ENCODE measurements around the gene RPL37. TPM values are rescaled to one million over a fixed set of nuclear protein-coding genes. Genes with fewer than 3 reads are reported as not detected.
A peak's percentile ranks its signal among the peaks of the same experiment; 100 is the strongest.
"Not testable (repeated sequence)": the region's sequence is repeated elsewhere in the genome, so short reads cannot be mapped to it uniquely, and the experiment has no call there.

The RPL37 gene
- polyA plus RNA-seq, 4 donors, result 1,027 to 2,589 (median 1,856) TPM

GRCh38 chr5:40797273-40798011 is 37.6 kb downstream of the RPL37 start:
- FAIRE-seq (no peak), DNase-seq (peak; percentile 66 to 86)
- Histone ChIP-seq H3K36me3 (ENCODE audit: control insufficient read depth in 3 of 3, insufficient read depth in 2 of 3, low read depth in 1 of 3, low read length in 3 of 3) (peaks cover 0 to 3% (median 0%) of the 10 kb centered on the region in 3 donors), H3K27ac (ENCODE audit: low read depth in 1 of 3, low read length in 2 of 3) (peak overlapping the region; percentile 38 to 99 (median 98)), H3K4me1 (ENCODE audit: control insufficient read depth in 3 of 3, insufficient read depth in 2 of 3, low read depth in 1 of 3, low read length in 2 of 3) (peaks cover 2 to 6% (median 5%) of the 10 kb centered on the region in 3 donors), H3K27me3 (ENCODE audit: control insufficient read depth in 3 of 3, insufficient read depth in 3 of 3, low read length in 3 of 3) (no peaks in the 10 kb centered on the region), H3K4me3 (ENCODE audit: low read depth in 1 of 3, low read length in 3 of 3) (peak overlapping the region; percentile 84 to 99 (median 96)), H3K9me3 (ENCODE audit: control insufficient read depth in 2 of 2, insufficient read depth in 1 of 2, low read depth in 1 of 2, low read length in 1 of 2) (no peaks in the 10 kb centered on the region)
- 0 to 1% (median 0%) methylated on average over 52 to 56 of the region's 56 CpGs for WGBS, 3 donors

DNA sequence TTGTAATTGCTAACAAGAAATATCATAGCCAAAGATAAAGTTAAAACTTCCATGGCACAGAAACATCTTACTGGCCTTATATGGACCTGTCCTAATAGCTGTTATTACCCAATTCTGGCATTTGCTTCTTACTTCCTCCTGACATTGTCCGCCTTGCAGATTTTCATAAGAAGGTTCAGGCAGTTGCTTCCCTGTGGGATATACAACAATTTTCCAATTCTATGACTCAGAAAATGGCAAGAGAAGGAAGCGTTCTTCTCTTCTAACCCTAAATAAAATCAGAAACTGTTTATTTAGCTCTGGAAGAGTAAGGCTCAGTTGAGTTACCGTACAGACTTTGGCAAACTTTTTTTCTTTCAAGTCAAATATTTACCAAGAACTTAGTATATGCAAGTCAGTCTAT is 38.5 kb downstream of the RPL37 start:
- peak overlapping the region in 2 of 3 donors; percentile 34 to 98 for H3K27ac ChIP-seq (ENCODE audit: low read depth in 1 of 3, low read length in 2 of 3)
- 8 to 20% (median 14%) methylated on average over 3 of the region's 3 CpGs for WGBS, 3 donors
- no peaks in the 10 kb centered on the region for H3K27me3 ChIP-seq (ENCODE audit: control insufficient read depth in 3 of 3, insufficient read depth in 3 of 3, low read length in 3 of 3)
- H3K36me3 ChIP-seq (ENCODE audit: control insufficient read depth in 3 of 3, insufficient read depth in 2 of 3, low read depth in 1 of 3, low read length in 3 of 3), result peaks cover 0 to 3% (median 0%) of the 10 kb centered on the region in 3 donors
- H3K4me3 ChIP-seq (ENCODE audit: low read depth in 1 of 3, low read length in 3 of 3), result peak overlapping the region in 2 of 3 donors; percentile 84 to 96
- FAIRE-seq (no peak), DNase-seq (peak; percentile 49 to 52)
- H3K9me3 ChIP-seq (ENCODE audit: control insufficient read depth in 2 of 2, insufficient read depth in 1 of 2, low read depth in 1 of 2, low read length in 1 of 2), result no peaks in the 10 kb centered on the region
- peaks cover 2 to 9% (median 6%) of the 10 kb centered on the region in 3 donors for H3K4me1 ChIP-seq (ENCODE audit: control insufficient read depth in 3 of 3, insufficient read depth in 2 of 3, low read depth in 1 of 3, low read length in 2 of 3)

GRCh38 chr5:40794877-40795276 is 40.1 kb downstream of the RPL37 start:
- H3K4me1 ChIP-seq (ENCODE audit: control insufficient read depth in 3 of 3, insufficient read depth in 2 of 3, low read depth in 1 of 3, low read length in 2 of 3); H3K9me3 ChIP-seq (ENCODE audit: control insufficient read depth in 2 of 2, insufficient read depth in 1 of 2, low read depth in 1 of 2, low read length in 1 of 2); DNase-seq; H3K27me3 ChIP-seq (ENCODE audit: control insufficient read depth in 3 of 3, insufficient read depth in 3 of 3, low read length in 3 of 3); FAIRE-seq; H3K36me3 ChIP-seq (ENCODE audit: control insufficient read depth in 3 of 3, insufficient read depth in 2 of 3, low read depth in 1 of 3, low read length in 3 of 3); H3K4me3 ChIP-seq (ENCODE audit: low read depth in 1 of 3, low read length in 3 of 3); H3K27ac ChIP-seq (ENCODE audit: low read depth in 1 of 3, low read length in 2 of 3): not testable (repeated sequence)
- 70 to 90% (median 85%) methylated on average over 3 of the region's 3 CpGs for WGBS, 3 donors

- not testable (repeated sequence) for H3K36me3 ChIP-seq (ENCODE audit: control insufficient read depth in 3 of 3, insufficient read depth in 2 of 3, low read depth in 1 of 3, low read length in 3 of 3); H3K4me1 ChIP-seq (ENCODE audit: control insufficient read depth in 3 of 3, insufficient read depth in 2 of 3, low read depth in 1 of 3, low read length in 2 of 3); H3K4me3 ChIP-seq (ENCODE audit: low read depth in 1 of 3, low read length in 3 of 3); H3K9me3 ChIP-seq (ENCODE audit: control insufficient read depth in 2 of 2, insufficient read depth in 1 of 2, low read depth in 1 of 2, low read length in 1 of 2); DNase-seq; FAIRE-seq; H3K27me3 ChIP-seq (ENCODE audit: control insufficient read depth in 3 of 3, insufficient read depth in 3 of 3, low read length in 3 of 3); H3K27ac ChIP-seq (ENCODE audit: low read depth in 1 of 3, low read length in 2 of 3)
Observed at GRCh38 chr5:40794340-40794739, 40.7 kb downstream of the RPL37 start.

DNA sequence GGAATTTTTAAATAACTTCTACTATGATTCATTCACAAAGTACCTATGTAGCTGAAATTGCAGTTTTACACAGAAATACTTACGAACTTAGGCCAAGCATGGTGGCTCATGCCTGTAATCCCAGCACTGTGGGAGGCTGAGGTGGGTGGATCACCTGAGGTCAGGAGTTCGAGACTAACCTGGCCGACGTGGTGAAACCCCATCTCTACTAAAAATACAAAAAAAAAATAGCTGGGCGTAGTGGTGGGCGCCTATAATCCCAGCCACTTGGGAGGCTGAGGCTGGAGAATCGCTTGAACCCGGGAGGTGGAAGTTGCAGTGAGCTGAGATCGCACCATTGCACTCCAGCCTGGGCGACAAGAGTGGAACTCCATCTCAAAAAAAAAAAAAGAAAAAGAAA is 42.3 kb downstream of the RPL37 start:
- not testable (repeated sequence) for H3K9me3 ChIP-seq (ENCODE audit: control insufficient read depth in 2 of 2, insufficient read depth in 1 of 2, low read depth in 1 of 2, low read length in 1 of 2); H3K4me1 ChIP-seq (ENCODE audit: control insufficient read depth in 3 of 3, insufficient read depth in 2 of 3, low read depth in 1 of 3, low read length in 2 of 3); H3K27ac ChIP-seq (ENCODE audit: low read depth in 1 of 3, low read length in 2 of 3); H3K27me3 ChIP-seq (ENCODE audit: control insufficient read depth in 3 of 3, insufficient read depth in 3 of 3, low read length in 3 of 3); H3K4me3 ChIP-seq (ENCODE audit: low read depth in 1 of 3, low read length in 3 of 3); FAIRE-seq; DNase-seq; H3K36me3 ChIP-seq (ENCODE audit: control insufficient read depth in 3 of 3, insufficient read depth in 2 of 3, low read depth in 1 of 3, low read length in 3 of 3)
- WGBS, 3 donors, result 92 to 94% (median 93%) methylated on average over 9 to 10 of the region's 10 CpGs

- Histone ChIP-seq H3K4me3 (ENCODE audit: low read depth in 1 of 3, low read length in 3 of 3) (no peak overlapping the region), H3K27ac (ENCODE audit: low read depth in 1 of 3, low read length in 2 of 3) (peak overlapping the region in 1 of 3 donors; percentile 24), H3K9me3 (ENCODE audit: control insufficient read depth in 2 of 2, insufficient read depth in 1 of 2, low read depth in 1 of 2, low read length in 1 of 2) (peaks cover 0 to 3% of the 10 kb centered on the region in 2 donors), H3K4me1 (ENCODE audit: control insufficient read depth in 3 of 3, insufficient read depth in 2 of 3, low read depth in 1 of 3, low read length in 2 of 3) (peaks cover 3 to 10% (median 9%) of the 10 kb centered on the region in 3 donors), H3K27me3 (ENCODE audit: control insufficient read depth in 3 of 3, insufficient read depth in 3 of 3, low read length in 3 of 3) (no peaks in the 10 kb centered on the region), H3K36me3 (ENCODE audit: control insufficient read depth in 3 of 3, insufficient read depth in 2 of 3, low read depth in 1 of 3, low read length in 3 of 3) (peaks cover 0 to 10% (median 0%) of the 10 kb centered on the region in 3 donors)
- DNase-seq (peak; percentile 68 to 71), FAIRE-seq (no peak)
- WGBS, 3 donors, result 13 to 54% (median 30%) methylated on average over 3 of the region's 3 CpGs
Observed at GRCh38 chr5:40791715-40792139, 43.3 kb downstream of the RPL37 start.

- Histone ChIP-seq H3K4me3 (ENCODE audit: low read depth in 1 of 3, low read length in 3 of 3) (no peak overlapping the region), H3K27ac (ENCODE audit: low read depth in 1 of 3, low read length in 2 of 3) (peak overlapping the region in 1 of 3 donors; percentile 24), H3K9me3 (ENCODE audit: control insufficient read depth in 2 of 2, insufficient read depth in 1 of 2, low read depth in 1 of 2, low read length in 1 of 2) (peaks cover 0 to 7% of the 10 kb centered on the region in 2 donors), H3K27me3 (ENCODE audit: control insufficient read depth in 3 of 3, insufficient read depth in 3 of 3, low read length in 3 of 3) (no peaks in the 10 kb centered on the region), H3K4me1 (ENCODE audit: control insufficient read depth in 3 of 3, insufficient read depth in 2 of 3, low read depth in 1 of 3, low read length in 2 of 3) (peaks cover 3 to 7% (median 5%) of the 10 kb centered on the region in 3 donors), H3K36me3 (ENCODE audit: control insufficient read depth in 3 of 3, insufficient read depth in 2 of 3, low read depth in 1 of 3, low read length in 3 of 3) (peaks cover 0 to 10% (median 0%) of the 10 kb centered on the region in 3 donors)
- WGBS, 3 donors, result 43 to 58% (median 50%) methylated on average over 3 of the region's 3 CpGs
- FAIRE-seq, result no peak
- DNase-seq, result no peak
Observed at GRCh38 chr5:40790947-40791593, 44.0 kb downstream of the RPL37 start.

DNA sequence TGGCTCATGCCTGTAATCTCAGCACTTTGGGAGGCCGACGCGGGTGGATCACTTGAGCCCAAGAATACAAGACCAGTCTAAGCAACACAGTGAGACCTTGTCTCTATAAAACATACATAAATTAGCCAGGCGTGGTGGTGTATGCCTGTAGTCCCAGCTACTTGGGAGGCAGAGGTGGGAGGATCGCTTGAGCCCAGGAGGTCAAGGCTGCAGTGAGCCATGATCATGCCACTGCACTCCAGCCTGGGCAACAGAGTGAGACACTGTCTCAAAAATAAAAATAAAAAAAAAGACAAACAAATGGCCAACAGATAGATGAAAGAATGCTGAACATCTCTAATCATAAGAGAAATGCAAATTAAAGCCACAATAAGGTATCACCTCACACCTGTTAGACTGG is 46.1 kb downstream of the RPL37 start:
- not testable (repeated sequence) for H3K4me3 ChIP-seq (ENCODE audit: low read depth in 1 of 3, low read length in 3 of 3); H3K27me3 ChIP-seq (ENCODE audit: control insufficient read depth in 3 of 3, insufficient read depth in 3 of 3, low read length in 3 of 3); H3K9me3 ChIP-seq (ENCODE audit: control insufficient read depth in 2 of 2, insufficient read depth in 1 of 2, low read depth in 1 of 2, low read length in 1 of 2); H3K36me3 ChIP-seq (ENCODE audit: control insufficient read depth in 3 of 3, insufficient read depth in 2 of 3, low read depth in 1 of 3, low read length in 3 of 3); FAIRE-seq; H3K27ac ChIP-seq (ENCODE audit: low read depth in 1 of 3, low read length in 2 of 3); DNase-seq
- H3K4me1 ChIP-seq (ENCODE audit: control insufficient read depth in 3 of 3, insufficient read depth in 2 of 3, low read depth in 1 of 3, low read length in 2 of 3), result peaks cover 2 to 12% (median 5%) of the 10 kb centered on the region in 3 donors
- 95 to 97% (median 97%) methylated on average over 5 of the region's 5 CpGs for WGBS, 3 donors

Measured in small intestine (tissue), 7 donors.